HUES6 (cell line): ENCODE measurements around the gene U2AF2.

Source experiments
- H3K27ac ChIP-seq: 2 replicates; pipeline ENCODE4 v1.7.0; 2013; ENCODE audit warnings: low read depth, mild to moderate bottlenecking, low read length, inconsistent platforms
- H3K27me3 ChIP-seq: 2 replicates; pipeline ENCODE4 v1.6.1; 2013; ENCODE audit warnings: low read length; ENCODE audit not compliant: control insufficient read depth, insufficient read depth
- H3K36me3 ChIP-seq: 2 replicates; pipeline ENCODE4 v1.6.1; 2013; ENCODE audit warnings: low read length; ENCODE audit not compliant: control insufficient read depth, insufficient read depth
- H3K4me1 ChIP-seq: 2 replicates; pipeline ENCODE4 v1.6.1; 2013; ENCODE audit warnings: low read length; ENCODE audit not compliant: control insufficient read depth, insufficient read depth
- H3K4me3 ChIP-seq: 2 replicates; pipeline ENCODE4 v1.5.1; 2013; ENCODE audit warnings: low read depth, low read length
- H3K9ac ChIP-seq: one replicate; pipeline ENCODE4 v1.6.1; 2013; ENCODE audit warnings: mild to moderate bottlenecking, low read length
- H3K9me3 ChIP-seq: 2 replicates; pipeline ENCODE4 v1.6.1; 2013; ENCODE audit warnings: low read depth, low read length; ENCODE audit not compliant: control insufficient read depth, insufficient read depth

U2AF2 gene

GRCh38 chr19:55688422-55689218 lies 33.8 kb downstream of the U2AF2 start:
- Histone ChIP-seq H3K9ac (peak overlapping the region; percentile 16), H3K27me3 (no peaks in the 10 kb centered on the region), H3K9me3 (no peaks in the 10 kb centered on the region), H3K27ac (no peak overlapping the region), H3K4me3 (no peak overlapping the region), H3K36me3 (peaks cover 81% of the 10 kb centered on the region), H3K4me1 (no peaks in the 10 kb centered on the region; the same call in 1 of the 2 replicates)

GRCh38 chr19:55689411-55690108 lies 34.7 kb downstream of the U2AF2 start:
- no peaks in the 10 kb centered on the region for H3K9me3 ChIP-seq

GRCh38 chr19:55690109-55690768 lies 35.4 kb downstream of the U2AF2 start:
- H3K4me1 ChIP-seq, result no peaks in the 10 kb centered on the region
- no peak overlapping the region for H3K9ac ChIP-seq
- H3K4me3 ChIP-seq, result no peak overlapping the region
- no peaks in the 10 kb centered on the region for H3K27me3 ChIP-seq
- no peaks in the 10 kb centered on the region for H3K9me3 ChIP-seq
- no peak overlapping the region for H3K27ac ChIP-seq
- H3K36me3 ChIP-seq, result peaks cover 84% of the 10 kb centered on the region

More at GRCh38 chr19:55689411-55690108, 34.7 kb downstream of the U2AF2 start:
- Histone ChIP-seq H3K4me1 (no peaks in the 10 kb centered on the region), H3K27ac (no peak overlapping the region), H3K27me3 (no peaks in the 10 kb centered on the region), H3K9ac (no peak overlapping the region), H3K36me3 (peaks cover 85% of the 10 kb centered on the region), H3K4me3 (no peak overlapping the region)

GRCh38 chr19:55690769-55691545 lies 36.1 kb downstream of the U2AF2 start:
- H3K4me1 ChIP-seq, result no peaks in the 10 kb centered on the region
- H3K36me3 ChIP-seq, result peaks cover 84% of the 10 kb centered on the region
- H3K27me3 ChIP-seq, result no peaks in the 10 kb centered on the region
- no peak overlapping the region for H3K9ac ChIP-seq
- H3K4me3 ChIP-seq, result no peak overlapping the region
- H3K9me3 ChIP-seq, result no peaks in the 10 kb centered on the region
- no peak overlapping the region for H3K27ac ChIP-seq

- Histone ChIP-seq H3K4me1 (no peaks in the 10 kb centered on the region), H3K36me3 (peaks cover 86% of the 10 kb centered on the region), H3K4me3 (no peak overlapping the region), H3K27me3 (no peaks in the 10 kb centered on the region), H3K9ac (no peak overlapping the region), H3K9me3 (no peaks in the 10 kb centered on the region), H3K27ac (no peak overlapping the region)
Observed at GRCh38 chr19:55691561-55692481, 37.0 kb downstream of the U2AF2 start.

- Histone ChIP-seq H3K27ac (no peak overlapping the region), H3K36me3 (peaks cover 90% of the 10 kb centered on the region), H3K9ac (no peak overlapping the region), H3K27me3 (no peaks in the 10 kb centered on the region), H3K4me1 (no peaks in the 10 kb centered on the region), H3K4me3 (no peak overlapping the region), H3K9me3 (no peaks in the 10 kb centered on the region)
Observed at GRCh38 chr19:55692681-55693081, 37.8 kb downstream of the U2AF2 start.

- Histone ChIP-seq H3K4me3 (no peak overlapping the region), H3K27ac (no peak overlapping the region), H3K27me3 (no peaks in the 10 kb centered on the region), H3K9me3 (no peaks in the 10 kb centered on the region), H3K9ac (no peak overlapping the region), H3K4me1 (no peaks in the 10 kb centered on the region), H3K36me3 (peaks cover 90% of the 10 kb centered on the region)
Observed at GRCh38 chr19:55693336-55693974, 38.6 kb downstream of the U2AF2 start.

- Histone ChIP-seq H3K4me1 (no peaks in the 10 kb centered on the region), H3K27ac (no peak overlapping the region), H3K4me3 (no peak overlapping the region), H3K36me3 (peaks cover 86% of the 10 kb centered on the region), H3K9ac (no peak overlapping the region), H3K9me3 (no peaks in the 10 kb centered on the region), H3K27me3 (no peaks in the 10 kb centered on the region)
Observed at GRCh38 chr19:55694241-55694655, 39.4 kb downstream of the U2AF2 start.

- no peak overlapping the region for H3K9ac ChIP-seq
- H3K27ac ChIP-seq, result no peak overlapping the region
- no peak overlapping the region for H3K4me3 ChIP-seq
- no peaks in the 10 kb centered on the region for H3K9me3 ChIP-seq
- H3K27me3 ChIP-seq, result no peaks in the 10 kb centered on the region
- H3K36me3 ChIP-seq, result peaks cover 84% of the 10 kb centered on the region
- H3K4me1 ChIP-seq, result no peaks in the 10 kb centered on the region
Observed at GRCh38 chr19:55694656-55695491, 40.0 kb downstream of the U2AF2 start.
